ENCODE data around the gene PLPPR1.

Gene PLPPR1

GRCh38 chr9:101354143-101354764 lies 325.7 kb downstream of the PLPPR1 start:
- no peak for DNase-seq

GRCh38 chr9:101354765-101355708 lies 326.5 kb downstream of the PLPPR1 start:
- DNase-seq, result no peak

DNA sequence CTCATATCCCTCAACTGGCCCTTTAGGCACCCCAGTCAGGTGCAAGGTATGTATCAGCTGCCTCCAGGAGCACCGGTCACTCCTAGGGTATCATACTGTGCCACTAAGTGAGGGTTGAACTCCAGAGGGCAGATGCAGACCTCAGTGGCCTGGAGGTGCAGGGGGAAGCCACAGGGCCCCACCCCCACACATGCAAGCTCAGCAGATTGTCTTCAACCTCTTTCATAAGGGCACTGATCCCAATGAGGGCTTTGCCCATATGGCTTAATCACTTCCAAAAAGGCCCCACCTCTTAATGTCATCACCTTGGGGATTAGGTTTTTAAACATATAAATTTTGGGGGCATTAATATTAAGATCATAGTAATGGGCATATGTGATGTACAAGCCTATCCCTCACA lies 328.1 kb downstream of the PLPPR1 start:
- DNase-seq, result no peak

- DNase-seq, result no peak
Observed at GRCh38 chr9:101359679-101360078, 331.2 kb downstream of the PLPPR1 start.

DNA sequence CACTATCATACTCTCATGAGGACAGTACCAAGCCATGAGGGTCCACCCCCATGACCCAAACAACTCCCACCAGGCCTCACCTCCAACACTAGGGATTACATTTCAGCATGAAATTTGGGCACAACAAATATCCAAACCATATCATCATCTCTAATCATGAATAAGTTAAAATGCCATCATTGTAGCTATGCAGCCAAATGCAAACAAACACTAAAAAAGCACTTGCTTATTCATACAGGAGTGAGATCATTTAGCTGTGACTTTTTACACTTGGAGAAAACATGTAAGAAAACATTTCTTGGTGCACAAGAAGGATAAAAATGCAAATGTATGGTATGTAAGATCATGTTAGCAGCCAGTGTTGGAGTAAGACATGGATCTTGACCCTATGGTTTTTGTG lies 332.1 kb downstream of the PLPPR1 start:
- no peak for DNase-seq

DNA sequence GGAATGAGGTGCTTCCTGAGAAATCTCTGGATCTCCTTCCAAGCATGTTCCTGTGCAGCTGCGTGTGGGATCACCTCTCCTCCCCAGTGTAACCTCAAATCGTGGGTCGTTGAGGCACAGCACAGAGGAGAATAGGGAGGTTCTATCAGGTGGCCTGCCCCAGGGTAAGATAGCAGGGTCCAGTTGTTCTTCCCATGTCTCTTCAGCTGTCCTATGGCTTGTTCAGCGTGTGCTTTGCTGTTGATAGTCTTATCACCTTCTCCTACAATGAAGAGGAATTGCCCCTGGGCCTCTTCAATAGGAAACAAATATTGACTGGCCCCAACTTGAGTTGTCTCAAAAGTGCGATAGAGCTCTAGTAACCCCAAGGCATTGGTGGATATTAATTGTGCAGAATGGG lies 333.9 kb downstream of the PLPPR1 start:
- no peak for DNase-seq

- DNase-seq, result no peak
Observed at GRCh38 chr9:101365181-101365580, 336.7 kb downstream of the PLPPR1 start.

- DNase-seq, result no peak
Observed at GRCh38 chr9:101366038-101366756, 337.7 kb downstream of the PLPPR1 start.

DNA sequence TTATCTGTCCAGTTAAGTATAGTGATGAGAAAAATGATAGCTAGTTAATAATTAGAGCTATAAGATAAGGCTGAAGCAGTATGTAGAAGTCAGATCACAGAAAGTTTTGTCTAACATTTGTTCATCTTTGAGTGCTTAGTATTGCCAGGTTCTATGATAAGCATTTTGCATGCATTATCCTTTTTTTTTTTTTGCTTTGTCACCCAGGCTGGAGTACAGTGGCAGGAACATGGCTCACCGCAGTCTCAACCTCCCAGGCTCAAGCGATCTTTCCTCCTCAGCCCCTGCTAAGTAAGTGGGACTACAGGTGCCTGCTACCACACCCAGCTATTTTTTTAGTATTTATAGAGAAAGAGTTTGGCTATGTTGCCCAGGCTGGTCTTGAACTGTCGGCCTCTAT lies 338.8 kb downstream of the PLPPR1 start:
- DNase-seq, result no peak

DNA sequence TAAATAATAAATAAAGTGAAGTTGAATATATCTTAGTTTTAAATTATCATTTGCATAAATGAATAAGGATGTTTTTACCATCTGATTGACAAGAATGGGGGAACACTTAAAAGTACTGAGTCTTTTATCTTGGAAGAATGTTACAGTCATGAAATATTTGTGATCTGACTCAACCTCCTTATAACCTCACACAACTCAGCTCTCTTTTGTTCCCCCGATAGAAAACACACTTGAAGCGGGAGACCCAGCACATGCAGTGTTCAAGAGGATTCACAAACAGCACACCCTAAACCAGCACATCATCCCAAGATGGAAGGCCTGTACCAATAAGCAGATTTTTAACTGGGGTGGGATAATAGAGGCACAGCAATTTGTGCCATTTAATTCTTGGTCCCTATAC lies 340.8 kb downstream of the PLPPR1 start:
- DNase-seq, result no peak

DNA sequence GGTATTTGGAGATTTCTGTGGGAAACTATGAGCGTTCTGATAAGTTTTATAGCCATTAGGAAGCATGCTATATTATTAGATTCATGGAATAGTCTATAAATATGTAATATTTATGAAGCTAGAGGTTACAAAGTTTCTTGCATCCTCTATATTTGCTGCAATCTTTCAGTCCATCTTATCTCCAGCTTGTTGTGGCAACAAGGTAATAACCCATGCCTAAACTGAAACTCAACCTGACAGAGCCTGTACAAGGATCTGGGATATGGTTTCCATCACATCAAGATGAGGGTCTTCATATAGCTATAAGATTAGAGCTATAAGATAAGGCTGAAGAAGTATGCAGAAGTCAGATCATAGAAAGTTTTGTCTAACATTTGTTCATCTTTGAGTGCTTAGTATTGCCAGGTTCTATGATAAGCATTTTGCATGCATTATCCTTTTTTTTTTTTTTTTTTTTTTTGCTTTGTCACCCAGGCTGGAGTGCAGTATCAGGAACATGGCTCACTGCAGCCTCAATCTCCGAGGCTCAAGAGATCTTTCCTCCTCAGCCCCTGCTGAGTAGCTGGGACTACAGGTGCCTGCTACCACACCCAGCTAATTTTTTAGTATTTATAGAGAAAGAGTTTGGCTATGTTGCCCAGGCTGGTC lies 341.5 kb downstream of the PLPPR1 start:
- DNase-seq, result no peak

GRCh38 chr9:101371813-101372212 lies 343.3 kb downstream of the PLPPR1 start:
- DNase-seq, result no peak

DNA sequence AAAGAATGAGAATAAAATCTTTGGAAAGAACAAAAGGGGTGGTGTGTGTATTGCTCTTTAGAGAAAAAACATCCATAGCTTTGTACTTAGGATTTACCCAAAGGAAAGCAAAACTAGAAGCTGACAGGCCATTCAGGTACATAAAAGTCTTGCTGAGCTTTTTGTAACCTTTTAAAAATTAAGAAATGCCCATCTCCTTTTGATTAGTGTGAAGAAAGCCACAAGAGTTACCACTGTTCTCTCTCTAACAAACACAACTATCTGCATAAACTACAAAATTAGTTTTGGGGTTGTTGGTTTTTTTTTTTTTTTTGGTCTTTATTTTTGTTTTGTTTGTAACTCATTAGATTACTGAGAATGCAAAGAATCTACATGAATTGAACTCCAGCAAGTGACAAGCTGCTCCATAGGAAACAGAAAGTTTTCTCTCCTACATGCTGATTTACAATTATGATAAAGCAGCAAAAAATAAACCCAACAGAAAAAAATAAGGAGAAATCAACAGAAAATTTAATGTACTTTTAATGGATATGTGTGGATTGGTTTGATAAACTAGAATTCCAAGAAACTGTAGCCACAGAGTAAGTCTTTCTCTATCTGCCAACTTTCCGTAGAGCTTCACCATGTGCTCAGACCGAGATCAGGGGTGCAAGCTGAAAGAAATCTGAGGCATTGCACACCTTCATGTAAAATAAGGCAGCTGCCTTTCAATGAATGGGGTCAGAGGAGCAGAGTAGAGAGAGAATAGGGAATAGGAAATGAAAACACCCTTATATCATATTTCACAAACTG lies 344.0 kb downstream of the PLPPR1 start:
- no peak for DNase-seq

Measured in NCI-H2029 treated with DMSO at 0.1 percent for 48 hours (cell line).